Myocyte (in vitro differentiated cells): ENCODE measurements around the gene CNTF. TPM values are rescaled to one million over a fixed set of nuclear protein-coding genes. Genes with fewer than 3 reads are reported as not detected.

Experiments
- DNase-seq: peaks from one replicate; pipeline ENCODE4 v3.0.0-alpha.2; 2012; ENCODE audit warnings: low read depth
- total RNA-seq: library from RNA; depleted of rRNA; stranded (reverse); fragments of >200 nt; gene quantifications from 2 replicates; pipeline ENCODE4 v1.2.3, GENCODE V29; 2014

The CNTF gene
- total RNA-seq, 1 donor from 2014 or later: 3.0 TPM

- no peak for DNase-seq
Measured at GRCh38 chr11:58641803-58642581, 19.5 kb downstream of the CNTF start.

GRCh38 chr11:58645854-58646253 is 23.4 kb downstream of the CNTF start:
- no peak for DNase-seq

- peak; percentile 71 for DNase-seq
Measured at GRCh38 chr11:58647141-58647699, 24.8 kb downstream of the CNTF start.

- peak; percentile 76 for DNase-seq
Measured at GRCh38 chr11:58647866-58648265, 25.4 kb downstream of the CNTF start.

- DNase-seq: no peak
Measured at GRCh38 chr11:58649623-58650022, 27.2 kb downstream of the CNTF start.

GRCh38 chr11:58650496-58650895 is 28.0 kb downstream of the CNTF start:
- no peak for DNase-seq

GRCh38 chr11:58652726-58653280 is 30.3 kb downstream of the CNTF start:
- DNase-seq: peak; percentile 64

GRCh38 chr11:58654079-58654907 is 31.8 kb downstream of the CNTF start:
- DNase-seq: peak; percentile 84

- DNase-seq: no peak
Measured at GRCh38 chr11:58654908-58655296, 32.4 kb downstream of the CNTF start.

GRCh38 chr11:58656348-58656747 is 33.9 kb downstream of the CNTF start:
- no peak for DNase-seq

- no peak for DNase-seq
Measured at GRCh38 chr11:58658623-58659022, 36.2 kb downstream of the CNTF start.

- DNase-seq: no peak
Measured at GRCh38 chr11:58659404-58659803, 36.9 kb downstream of the CNTF start.

- no peak for DNase-seq
Measured at GRCh38 chr11:58659910-58660570, 37.6 kb downstream of the CNTF start.

- DNase-seq: no peak
Measured at GRCh38 chr11:58671983-58672633, 49.6 kb downstream of the CNTF start.

- DNase-seq: no peak
Measured at GRCh38 chr11:58674609-58675008, 52.1 kb downstream of the CNTF start.

Other genes starting within 250 kb of the CNTF start
- gene OR5B3, start 215.8 kb upstream of the CNTF start, total RNA-seq: not detected in 2 replicates
- gene OR5B2, start 194.5 kb upstream of the CNTF start, total RNA-seq: not detected in 2 replicates
- not detected in 2 replicates for gene OR5B12, start 180.4 kb upstream of the CNTF start, total RNA-seq
- gene OR5B21, start 114.6 kb upstream of the CNTF start, total RNA-seq: not detected in 2 replicates
- gene LPXN, start 46.8 kb upstream of the CNTF start, total RNA-seq: 6.6 and 10.7 TPM in 2 replicates
- 92.5 and 112 TPM in 2 replicates for gene ZFP91, start 43.6 kb upstream of the CNTF start, total RNA-seq
- not detected in 2 replicates for gene GLYAT, start 109.3 kb downstream of the CNTF start, total RNA-seq
- gene GLYATL2, start 222.0 kb downstream of the CNTF start, total RNA-seq: 0.35 TPM in 1 of 2 replicates, not detected in the other